ENCODE data around the gene PRM3. TPM values are rescaled to one million over a fixed set of nuclear protein-coding genes. Genes with fewer than 3 reads are reported as not detected.
A peak's percentile ranks its signal among the peaks of the same experiment; 100 is the strongest.

The PRM3 gene
- total RNA-seq, 2 experiments from 2014 or later, result not detected

DNA sequence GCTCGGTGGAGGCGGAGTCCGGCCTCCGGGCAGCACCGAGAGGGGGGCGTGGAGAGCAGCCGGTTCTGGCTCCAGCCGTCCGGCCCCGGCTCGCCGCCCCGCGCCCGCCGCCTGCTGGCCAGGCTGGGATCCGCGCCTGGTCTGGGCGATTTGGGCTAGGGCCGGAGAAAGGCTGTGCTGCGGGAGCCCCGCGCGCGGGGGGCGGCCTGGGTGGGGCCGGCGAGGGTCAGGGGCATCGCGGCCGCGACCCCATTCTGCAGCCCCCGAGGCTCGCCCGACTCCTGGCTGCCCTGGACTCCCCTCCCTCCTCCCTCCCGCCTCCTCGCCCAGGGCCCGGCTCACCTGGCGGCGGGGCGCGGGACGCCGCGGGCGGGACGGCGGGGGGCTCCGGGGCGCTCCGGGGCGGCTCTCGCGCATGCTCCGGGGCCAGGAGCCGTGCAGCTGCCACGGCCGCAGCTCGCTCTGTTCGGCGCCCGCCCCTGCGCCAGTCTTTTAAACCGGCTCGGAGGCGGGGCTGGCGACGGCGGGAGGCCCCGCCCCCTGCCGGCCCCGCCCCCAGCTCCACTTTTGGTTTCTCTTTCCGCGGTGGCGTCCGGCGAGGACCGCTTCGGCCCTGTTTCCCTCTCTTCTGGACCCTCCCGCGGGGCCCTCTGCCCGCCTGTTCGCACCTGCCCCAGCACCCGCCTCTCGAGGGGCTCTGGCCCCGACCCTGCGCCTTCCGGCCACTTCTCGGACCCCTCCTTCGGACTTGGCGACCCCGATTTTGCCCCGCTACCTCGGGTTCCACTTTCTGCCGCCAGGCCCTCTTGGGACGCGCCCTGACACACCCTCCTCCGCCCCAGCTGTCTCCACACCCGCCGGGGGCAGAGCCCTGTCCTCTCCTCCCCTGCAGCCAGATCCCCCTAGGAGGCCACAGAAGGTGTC, 17.4 kb downstream of the PRM3 start, which contains the start of gene SOCS1:
SOCS1 (minus strand) TSS at position 468 of the 924 bp plus-strand sequence. CDS start 726 bp downstream, outside the sequence.
- POLR2A ChIA-PET, result interaction anchor here (0.6 to 9.2 kb wide), 55 partner anchors 8 to 306 kb away, joined by 3 to 147 read pairs (median 6); partner anchors contain the start of genes RMI2 and TNP2
- H3K36me3 Mint-ChIP-seq (ENCODE audit: low read depth), result peaks cover 40% of the 10 kb centered on the region

DNA sequence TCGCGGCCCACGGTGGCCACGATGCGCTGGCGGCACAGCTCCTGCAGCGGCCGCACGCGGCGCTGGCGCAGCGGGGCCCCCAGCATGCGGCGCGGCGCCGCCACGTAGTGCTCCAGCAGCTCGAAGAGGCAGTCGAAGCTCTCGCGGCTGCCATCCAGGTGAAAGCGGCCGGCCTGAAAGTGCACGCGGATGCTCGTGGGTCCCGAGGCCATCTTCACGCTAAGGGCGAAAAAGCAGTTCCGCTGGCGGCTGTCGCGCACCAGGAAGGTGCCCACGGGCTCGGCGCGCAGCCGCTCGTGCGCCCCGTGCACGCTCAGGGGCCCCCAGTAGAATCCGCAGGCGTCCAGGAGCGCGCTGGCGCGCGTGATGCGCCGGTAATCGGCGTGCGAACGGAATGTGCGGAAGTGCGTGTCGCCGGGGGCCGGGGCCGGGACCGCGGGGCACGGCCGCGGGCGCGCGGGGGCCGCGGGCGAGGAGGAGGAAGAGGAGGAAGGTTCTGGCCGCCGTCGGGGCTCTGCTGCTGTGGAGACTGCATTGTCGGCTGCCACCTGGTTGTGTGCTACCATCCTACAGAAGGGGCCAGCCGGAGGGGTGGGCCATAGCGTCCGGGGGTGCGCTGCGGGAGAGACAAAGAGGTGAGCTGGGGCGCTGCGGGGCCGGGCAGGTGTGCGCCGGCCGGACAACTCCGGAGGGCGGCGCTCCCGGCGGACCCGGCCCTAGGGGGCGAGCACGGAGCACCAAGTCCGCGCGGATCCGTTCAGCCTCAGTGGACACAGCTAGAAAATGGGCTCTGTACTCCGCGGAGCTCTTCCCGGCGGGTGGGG, 18.3 kb downstream of the PRM3 start:
- Mint-ChIP-seq H3K27ac (peak overlapping the region; percentile 84), H3K4me1 (ENCODE audit: low read depth) (peaks cover 48% of the 10 kb centered on the region), H3K36me3 (ENCODE audit: low read depth) (peaks cover 48% of the 10 kb centered on the region), H3K27me3 (no peaks in the 10 kb centered on the region), H3K9me3 (no peaks in the 10 kb centered on the region), H3K4me3 (peak overlapping the region; percentile 97)
- TF ChIP-seq, protein P1, sequence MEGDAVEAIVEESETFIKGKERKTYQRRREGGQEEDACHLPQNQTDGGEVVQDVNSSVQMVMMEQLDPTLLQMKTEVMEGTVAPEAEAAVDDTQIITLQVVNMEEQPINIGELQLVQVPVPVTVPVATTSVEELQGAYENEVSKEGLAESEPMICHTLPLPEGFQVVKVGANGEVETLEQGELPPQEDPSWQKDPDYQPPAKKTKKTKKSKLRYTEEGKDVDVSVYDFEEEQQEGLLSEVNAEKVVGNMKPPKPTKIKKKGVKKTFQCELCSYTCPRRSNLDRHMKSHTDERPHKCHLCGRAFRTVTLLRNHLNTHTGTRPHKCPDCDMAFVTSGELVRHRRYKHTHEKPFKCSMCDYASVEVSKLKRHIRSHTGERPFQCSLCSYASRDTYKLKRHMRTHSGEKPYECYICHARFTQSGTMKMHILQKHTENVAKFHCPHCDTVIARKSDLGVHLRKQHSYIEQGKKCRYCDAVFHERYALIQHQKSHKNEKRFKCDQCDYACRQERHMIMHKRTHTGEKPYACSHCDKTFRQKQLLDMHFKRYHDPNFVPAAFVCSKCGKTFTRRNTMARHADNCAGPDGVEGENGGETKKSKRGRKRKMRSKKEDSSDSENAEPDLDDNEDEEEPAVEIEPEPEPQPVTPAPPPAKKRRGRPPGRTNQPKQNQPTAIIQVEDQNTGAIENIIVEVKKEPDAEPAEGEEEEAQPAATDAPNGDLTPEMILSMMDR (IDR thresholded peaks at IDR 0.05), result no peak
- no peak for ATAC-seq
- ChIA-PET POLR2A (interaction anchor here (0.6 to 9.2 kb wide), 64 partner anchors 9 to 310 kb away, joined by 3 to 147 read pairs (median 5); partner anchors contain the start of genes RMI2 and TNP2), CTCF (interaction anchor here (0.7 to 9.0 kb wide), 42 partner anchors 9 to 310 kb away, joined by 3 to 88 read pairs (median 4); partner anchors contain the start of gene CLEC16A)
- intact Hi-C loops (cut with micrococcal nuclease), result loop anchor here (5.0 kb wide), 2 partner anchors 73 to 163 kb away; no protein-coding TSS in a partner anchor
- DNase-seq, result peak; percentile 65

More for the DNA sequence above, 17.4 kb downstream of the PRM3 start, which contains the start of gene SOCS1:
- ATAC-seq, result peak; percentile 65
- Mint-ChIP-seq H3K9me3 (no peaks in the 10 kb centered on the region), H3K4me3 (peak within 1 kb of the TSS; percentile 97), H3K27ac (peak within 1 kb of the TSS; percentile 94), H3K27me3 (no peaks in the 10 kb centered on the region), H3K4me1 (ENCODE audit: low read depth) (peaks cover 41% of the 10 kb centered on the region)
- intact Hi-C loops (cut with micrococcal nuclease), result loop anchor here (2.0 kb wide), 2 partner anchors 99 to 283 kb away; no protein-coding TSS in a partner anchor
- TF ChIP-seq, protein P1 (IDR thresholded peaks at IDR 0.05), result peak; percentile 84
- CTCF ChIA-PET, result interaction anchor here (0.6 to 9.0 kb wide), 37 partner anchors 12 to 311 kb away, joined by 3 to 88 read pairs (median 5); partner anchors contain the start of gene CLEC16A
- peak; percentile 87 for DNase-seq

DNA sequence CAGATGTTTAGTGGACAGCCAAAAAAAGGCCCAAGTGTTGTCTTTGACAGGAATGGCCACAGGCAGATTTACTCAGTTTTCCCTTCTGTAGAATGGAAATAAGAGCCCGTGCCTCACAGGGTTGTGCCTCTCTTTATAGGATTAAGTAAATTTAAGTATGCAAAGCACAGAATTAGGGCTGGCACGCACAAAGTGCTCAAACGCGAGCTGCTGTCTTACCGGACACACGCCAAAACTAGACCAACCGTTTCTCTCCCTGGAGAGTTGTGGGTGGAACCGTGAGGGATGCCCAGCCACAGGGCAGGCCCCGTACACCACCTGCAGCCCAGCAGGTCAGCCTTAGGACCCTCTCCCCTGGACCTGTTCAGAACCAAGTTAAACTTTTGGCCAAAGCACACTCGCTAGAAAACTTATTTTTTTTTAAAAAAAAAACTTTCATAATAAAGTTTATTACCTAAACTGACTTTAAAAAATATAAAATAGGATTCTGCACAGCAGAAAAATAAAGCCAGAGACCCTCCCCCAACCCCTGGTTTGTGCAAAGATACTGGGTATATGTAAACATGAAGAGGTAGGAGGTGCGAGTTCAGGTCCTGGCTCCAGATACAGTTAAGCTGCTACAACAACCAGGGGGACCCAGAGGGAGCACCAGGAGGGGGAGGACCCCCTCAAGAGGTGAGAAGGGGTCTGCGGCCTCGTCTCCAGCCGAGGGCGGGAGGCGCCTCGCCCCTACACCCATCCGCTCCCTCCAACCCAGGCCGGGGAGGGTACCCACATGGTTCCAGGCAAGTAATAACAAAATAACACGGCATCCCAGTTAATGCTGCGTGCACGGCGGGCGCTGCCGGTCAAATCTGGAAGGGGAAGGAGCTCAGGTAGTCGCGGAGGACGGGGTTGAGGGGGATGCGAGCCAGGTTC, 19.2 kb downstream of the PRM3 start:
- TF ChIP-seq, protein P1 (IDR thresholded peaks at IDR 0.05), result no peak
- H3K4me1 Mint-ChIP-seq (ENCODE audit: low read depth), result peaks cover 45% of the 10 kb centered on the region
- no peaks in the 10 kb centered on the region for H3K27me3 Mint-ChIP-seq
- H3K36me3 Mint-ChIP-seq (ENCODE audit: low read depth), result peaks cover 48% of the 10 kb centered on the region
- POLR2A ChIA-PET, result interaction anchor here (0.6 to 9.2 kb wide), 62 partner anchors 8 to 495 kb away, joined by 3 to 147 read pairs (median 4); partner anchors contain the start of genes RMI2 and TNP2
- CTCF ChIA-PET, result interaction anchor here (0.7 to 9.0 kb wide), 27 partner anchors 8 to 309 kb away, joined by 3 to 88 read pairs (median 4); partner anchors contain the start of gene CLEC16A
- intact Hi-C loops (cut with micrococcal nuclease), result loop anchor here (2.0 to 5.0 kb wide), 3 partner anchors 72 to 201 kb away; no protein-coding TSS in a partner anchor
- ATAC-seq (no peak), DNase-seq (peak; percentile 45)
- H3K4me3 Mint-ChIP-seq, result peak overlapping the region; percentile 97
- no peaks in the 10 kb centered on the region for H3K9me3 Mint-ChIP-seq
- H3K27ac Mint-ChIP-seq, result peak overlapping the region; percentile 93

Data from activated CD8-positive, alpha-beta T cell treated with anti-CD3 and anti-CD28 coated beads for 36 hours (primary cell).